Measurements from ENCODE around the gene DLGAP1. TPM values are rescaled to one million over a fixed set of nuclear protein-coding genes. Genes with fewer than 3 reads are reported as not detected.

DLGAP1 gene
- total RNA-seq, 1 experiment from 2014 or later, result not detected

GRCh38 chr18:3920832-3921231, 534.3 kb downstream of the DLGAP1 start:
- H3K9me3 Mint-ChIP-seq (ENCODE audit: unreplicated experiment), result no peaks in the 10 kb centered on the region
- no peaks in the 10 kb centered on the region for H3K4me1 Mint-ChIP-seq (ENCODE audit: insufficient read depth, unreplicated experiment)
- ChIA-PET POLR2A (interaction anchor here (0.7 to 1.6 kb wide), 3 partner anchors 15 to 30 kb away, joined by 3 read pairs; no protein-coding TSS in a partner anchor), CTCF (interaction anchor here (1.2 kb wide), 1 partner anchor 74 kb away, joined by 5 read pairs; no protein-coding TSS in a partner anchor)
- H3K36me3 Mint-ChIP-seq (ENCODE audit: insufficient read depth, unreplicated experiment), result no peaks in the 10 kb centered on the region
- H3K27ac Mint-ChIP-seq (ENCODE audit: low read depth, unreplicated experiment), result no peak overlapping the region
- TF ChIP-seq, protein P1, sequence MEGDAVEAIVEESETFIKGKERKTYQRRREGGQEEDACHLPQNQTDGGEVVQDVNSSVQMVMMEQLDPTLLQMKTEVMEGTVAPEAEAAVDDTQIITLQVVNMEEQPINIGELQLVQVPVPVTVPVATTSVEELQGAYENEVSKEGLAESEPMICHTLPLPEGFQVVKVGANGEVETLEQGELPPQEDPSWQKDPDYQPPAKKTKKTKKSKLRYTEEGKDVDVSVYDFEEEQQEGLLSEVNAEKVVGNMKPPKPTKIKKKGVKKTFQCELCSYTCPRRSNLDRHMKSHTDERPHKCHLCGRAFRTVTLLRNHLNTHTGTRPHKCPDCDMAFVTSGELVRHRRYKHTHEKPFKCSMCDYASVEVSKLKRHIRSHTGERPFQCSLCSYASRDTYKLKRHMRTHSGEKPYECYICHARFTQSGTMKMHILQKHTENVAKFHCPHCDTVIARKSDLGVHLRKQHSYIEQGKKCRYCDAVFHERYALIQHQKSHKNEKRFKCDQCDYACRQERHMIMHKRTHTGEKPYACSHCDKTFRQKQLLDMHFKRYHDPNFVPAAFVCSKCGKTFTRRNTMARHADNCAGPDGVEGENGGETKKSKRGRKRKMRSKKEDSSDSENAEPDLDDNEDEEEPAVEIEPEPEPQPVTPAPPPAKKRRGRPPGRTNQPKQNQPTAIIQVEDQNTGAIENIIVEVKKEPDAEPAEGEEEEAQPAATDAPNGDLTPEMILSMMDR (IDR thresholded peaks at IDR 0.05; ENCODE audit: unreplicated experiment), result no peak
- H3K4me3 Mint-ChIP-seq (ENCODE audit: unreplicated experiment), result no peak overlapping the region
- intact Hi-C loops (cut with micrococcal nuclease), result no loop called here
- no TSS peak for BruUV-seq (replicated peaks)
- H3K27me3 Mint-ChIP-seq (ENCODE audit: insufficient read depth, unreplicated experiment), result no peaks in the 10 kb centered on the region
- DNase-seq (ENCODE audit: unreplicated experiment), result no peak

DNA sequence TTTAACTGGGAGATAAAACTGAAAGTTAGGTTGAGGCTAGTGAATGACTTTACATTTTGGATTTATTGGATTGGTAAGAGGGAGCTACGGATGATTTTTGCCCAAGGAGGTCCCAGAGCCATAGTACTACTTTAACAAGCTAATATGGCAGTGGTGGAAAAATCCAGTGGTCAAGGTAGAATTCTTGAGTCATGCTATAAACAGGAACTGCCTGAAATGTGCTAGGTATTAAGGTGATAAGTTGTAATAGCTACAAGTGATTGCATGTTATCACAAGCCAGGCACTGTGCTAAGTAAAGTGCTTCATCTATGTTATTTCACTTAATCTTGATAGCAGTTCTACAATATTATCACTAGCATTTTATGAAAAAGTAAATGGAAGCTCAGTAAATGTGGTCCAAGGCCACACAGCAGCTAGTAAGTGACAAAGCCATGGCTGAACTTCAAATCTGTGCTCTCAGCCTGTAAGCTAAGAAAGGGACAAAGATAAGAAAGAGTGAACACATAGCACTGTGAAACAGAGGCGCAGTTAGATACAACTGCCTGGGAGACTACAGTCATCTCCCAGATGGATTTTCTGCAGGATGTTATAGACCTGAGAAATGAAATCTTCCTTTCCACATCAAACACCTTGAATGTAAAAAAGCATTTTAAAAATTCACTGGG, 535.6 kb downstream of the DLGAP1 start:
- DNase-seq (ENCODE audit: unreplicated experiment), result no peak
- no peak overlapping the region for H3K4me3 Mint-ChIP-seq (ENCODE audit: unreplicated experiment)
- no peaks in the 10 kb centered on the region for H3K27me3 Mint-ChIP-seq (ENCODE audit: insufficient read depth, unreplicated experiment)
- H3K9me3 Mint-ChIP-seq (ENCODE audit: unreplicated experiment), result no peaks in the 10 kb centered on the region
- H3K27ac Mint-ChIP-seq (ENCODE audit: low read depth, unreplicated experiment), result no peak overlapping the region
- BruUV-seq (replicated peaks), result no TSS peak
- intact Hi-C loops (cut with micrococcal nuclease), result no loop called here
- ChIA-PET POLR2A (no interaction called here), CTCF (interaction anchor here (0.5 to 0.9 kb wide), 5 partner anchors 49 to 466 kb away, joined by 3 to 5 read pairs (median 4); no protein-coding TSS in a partner anchor)
- H3K36me3 Mint-ChIP-seq (ENCODE audit: insufficient read depth, unreplicated experiment), result no peaks in the 10 kb centered on the region
- H3K4me1 Mint-ChIP-seq (ENCODE audit: insufficient read depth, unreplicated experiment), result no peaks in the 10 kb centered on the region
- TF ChIP-seq, protein P1 (IDR thresholded peaks at IDR 0.05; ENCODE audit: unreplicated experiment), result no peak

- Mint-ChIP-seq H3K27ac (ENCODE audit: low read depth, unreplicated experiment) (no peak overlapping the region), H3K4me1 (ENCODE audit: insufficient read depth, unreplicated experiment) (no peaks in the 10 kb centered on the region), H3K27me3 (ENCODE audit: insufficient read depth, unreplicated experiment) (no peaks in the 10 kb centered on the region), H3K9me3 (ENCODE audit: unreplicated experiment) (no peaks in the 10 kb centered on the region), H3K4me3 (ENCODE audit: unreplicated experiment) (no peak overlapping the region), H3K36me3 (ENCODE audit: insufficient read depth, unreplicated experiment) (no peaks in the 10 kb centered on the region)
- TF ChIP-seq, protein P1 (IDR thresholded peaks at IDR 0.05; ENCODE audit: unreplicated experiment), result no peak
- intact Hi-C loops (cut with micrococcal nuclease), result no loop called here
- ChIA-PET POLR2A (no interaction called here), CTCF (interaction anchor here (0.6 to 1.6 kb wide), 5 partner anchors 12 to 951 kb away, joined by 3 to 5 read pairs (median 4); no protein-coding TSS in a partner anchor)
- DNase-seq (ENCODE audit: unreplicated experiment), result no peak
- BruUV-seq (replicated peaks), result no TSS peak
These were observed 539.0 kb downstream of the DLGAP1 start for GRCh38 chr18:3916082-3916481.

GRCh38 chr18:3914833-3915610, 540.1 kb downstream of the DLGAP1 start:
- no TSS peak for BruUV-seq (replicated peaks)
- Mint-ChIP-seq H3K27me3 (ENCODE audit: insufficient read depth, unreplicated experiment) (no peaks in the 10 kb centered on the region), H3K27ac (ENCODE audit: low read depth, unreplicated experiment) (no peak overlapping the region), H3K4me1 (ENCODE audit: insufficient read depth, unreplicated experiment) (no peaks in the 10 kb centered on the region), H3K9me3 (ENCODE audit: unreplicated experiment) (no peaks in the 10 kb centered on the region), H3K36me3 (ENCODE audit: insufficient read depth, unreplicated experiment) (no peaks in the 10 kb centered on the region), H3K4me3 (ENCODE audit: unreplicated experiment) (no peak overlapping the region)
- TF ChIP-seq, protein P1 (IDR thresholded peaks at IDR 0.05; ENCODE audit: unreplicated experiment), result no peak
- no peak for DNase-seq (ENCODE audit: unreplicated experiment)
- intact Hi-C loops (cut with micrococcal nuclease), result no loop called here
- ChIA-PET CTCF (no interaction called here), POLR2A (no interaction called here)
